ENCODE measurements around the gene ATP5PB.
A peak's percentile ranks its signal among the peaks of the same experiment; 100 is the strongest.

ATP5PB gene

DNA sequence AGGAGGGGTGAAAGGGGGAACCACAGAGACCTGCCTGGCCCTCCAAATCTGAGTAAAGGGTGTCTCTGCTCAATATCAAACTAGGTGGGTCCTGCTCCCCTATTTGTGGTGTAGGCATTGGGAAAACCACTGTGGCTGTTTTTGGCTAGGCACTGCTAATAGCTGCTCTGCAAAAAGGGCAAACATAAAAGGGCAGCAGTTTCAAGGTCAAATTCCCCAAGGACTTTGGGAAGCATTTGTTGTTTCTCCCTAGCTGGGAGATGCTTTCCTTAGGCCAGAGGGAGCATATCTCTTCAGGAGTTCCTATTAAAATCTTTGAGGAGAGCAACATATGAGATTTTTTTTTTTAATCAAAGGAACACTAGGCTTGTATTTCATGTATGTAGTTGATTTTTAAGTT is 26.9 kb downstream of the ATP5PB start:
- DNase-seq: no peak

- peak; percentile 53 for DNase-seq
These were observed 27.6 kb downstream of the ATP5PB start for GRCh38 chr1:111476761-111477309.

DNA sequence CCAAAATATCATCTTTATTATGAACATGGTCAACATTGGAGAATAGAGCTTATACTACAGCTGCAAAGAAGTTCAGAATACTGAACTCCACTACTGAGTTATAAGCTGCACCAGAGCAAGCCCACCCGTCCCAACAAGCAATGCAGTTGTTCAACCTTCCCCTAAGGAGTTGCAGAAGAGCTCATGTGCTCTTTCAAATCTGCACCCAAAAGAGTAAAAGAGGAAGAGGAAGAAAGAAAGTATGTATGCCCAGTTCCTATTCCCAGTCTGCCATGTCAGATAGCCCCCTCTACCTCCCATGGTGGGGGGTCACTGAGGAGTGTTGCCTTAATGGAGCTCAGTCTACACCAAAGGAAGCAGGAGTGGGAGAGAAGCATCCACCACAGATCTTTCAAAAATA is 31.4 kb downstream of the ATP5PB start:
- DNase-seq: no peak

- DNase-seq: peak; percentile 72
These were observed 32.3 kb downstream of the ATP5PB start for GRCh38 chr1:111481387-111482221.

- no peak for DNase-seq
These were observed 33.9 kb downstream of the ATP5PB start for GRCh38 chr1:111483166-111483565.

DNA sequence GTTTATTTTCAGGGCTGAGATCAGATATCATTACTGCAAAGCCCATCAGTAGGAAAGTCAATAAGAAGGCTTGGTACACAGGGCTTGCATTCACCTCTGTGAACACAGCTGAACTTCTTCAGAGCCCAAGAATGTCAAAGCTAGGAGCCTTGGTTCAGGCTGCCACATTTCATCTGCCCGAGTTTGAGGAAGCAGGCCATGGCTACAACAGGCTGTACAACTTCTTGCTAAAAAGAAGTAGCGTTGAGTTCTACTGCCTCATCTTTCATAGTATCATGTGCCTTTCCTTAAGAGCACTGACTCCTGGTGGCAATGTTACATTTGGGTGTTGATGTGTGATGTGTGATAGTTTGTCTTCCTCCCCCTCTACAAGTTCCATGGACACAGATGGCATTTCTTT is 34.6 kb downstream of the ATP5PB start:
- no peak for DNase-seq

DNA sequence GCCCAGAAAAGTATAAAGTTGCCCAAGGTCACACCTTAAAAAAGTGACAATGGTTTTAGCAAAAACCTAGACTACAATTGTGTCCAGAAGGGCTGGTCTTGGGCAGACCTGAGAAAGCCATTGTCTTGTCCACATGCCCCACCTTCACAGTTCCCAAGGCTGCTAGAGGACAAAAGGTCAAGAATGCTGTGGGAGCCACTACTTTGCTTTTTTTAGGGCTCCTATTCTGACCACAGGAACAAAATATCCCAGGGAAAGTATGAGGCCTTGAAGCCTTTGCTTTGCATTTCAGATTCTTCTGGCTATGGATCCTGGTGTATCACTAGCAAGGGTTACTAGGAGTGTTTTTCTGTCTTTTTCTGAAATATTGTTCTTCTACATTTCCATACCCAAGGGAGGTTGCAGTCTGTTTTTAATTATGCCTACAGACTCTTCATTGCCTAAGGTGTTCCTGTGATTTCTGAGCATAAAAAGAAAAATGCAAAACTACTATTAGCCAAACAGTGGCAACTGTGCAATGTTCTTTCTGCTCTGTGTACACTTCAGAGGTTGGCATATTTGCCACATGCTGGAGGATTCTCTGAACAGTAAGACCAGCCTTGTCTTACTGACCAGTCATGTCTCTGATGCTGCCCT is 35.2 kb downstream of the ATP5PB start:
- no peak for DNase-seq

DNA sequence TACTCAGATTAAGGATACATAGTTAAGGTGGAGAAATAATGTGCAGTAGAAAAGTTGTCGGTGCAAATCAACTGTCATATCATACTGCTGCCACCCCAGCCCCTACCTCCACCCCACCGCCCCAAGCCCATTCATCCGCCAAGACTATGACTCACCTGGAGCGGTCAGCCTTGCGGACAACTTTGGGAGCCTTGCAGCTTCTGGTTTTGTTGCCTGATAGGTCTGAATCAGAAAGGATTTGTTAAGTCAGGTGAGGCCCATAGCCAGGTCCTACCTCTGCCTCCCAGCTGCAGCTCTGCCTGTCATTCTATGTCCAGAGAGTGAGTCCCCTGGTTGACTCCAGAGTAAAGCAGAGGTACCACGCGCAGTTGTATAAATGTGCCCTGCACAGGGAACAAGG is 37.2 kb downstream of the ATP5PB start:
- DNase-seq: no peak

DNA sequence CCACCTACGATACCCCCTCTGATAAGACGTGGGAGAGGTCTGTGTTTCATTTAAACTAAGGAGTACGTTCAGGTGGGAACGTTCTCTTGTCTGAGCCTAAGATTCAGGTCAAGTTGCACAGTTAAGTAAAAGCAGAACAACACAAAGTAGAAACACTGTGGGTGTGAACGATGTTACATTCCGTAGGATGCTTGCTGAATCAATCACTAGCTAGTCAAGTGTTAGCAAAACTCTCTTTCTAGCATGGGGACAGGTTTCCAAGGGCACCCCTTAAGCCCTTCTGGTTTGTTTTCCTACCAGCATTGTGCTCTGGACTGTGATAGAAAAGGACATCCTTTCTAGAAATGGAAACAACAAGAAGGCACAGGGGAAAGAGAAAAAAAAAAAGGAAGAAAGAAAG is 37.9 kb downstream of the ATP5PB start:
- no peak for DNase-seq

DNA sequence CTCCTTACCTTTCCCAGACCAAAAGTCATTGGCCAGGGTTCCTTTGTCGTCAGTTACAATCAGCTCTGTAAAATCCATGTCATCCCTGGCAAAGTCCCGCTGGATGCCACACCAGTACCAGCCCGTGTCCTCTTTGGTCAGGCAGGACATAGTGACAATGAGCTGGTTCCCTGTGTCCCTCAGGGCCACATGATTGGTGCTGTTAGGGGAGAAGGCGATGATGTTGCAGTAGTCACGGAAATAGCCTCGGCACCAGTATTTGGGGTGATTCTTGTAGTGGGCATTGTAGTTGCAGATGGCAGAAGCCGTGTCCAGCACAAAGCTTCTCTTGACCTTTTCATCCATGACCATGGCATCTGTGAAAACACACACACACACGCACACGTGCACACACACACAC is 39.4 kb downstream of the ATP5PB start:
- no peak for DNase-seq

DNA sequence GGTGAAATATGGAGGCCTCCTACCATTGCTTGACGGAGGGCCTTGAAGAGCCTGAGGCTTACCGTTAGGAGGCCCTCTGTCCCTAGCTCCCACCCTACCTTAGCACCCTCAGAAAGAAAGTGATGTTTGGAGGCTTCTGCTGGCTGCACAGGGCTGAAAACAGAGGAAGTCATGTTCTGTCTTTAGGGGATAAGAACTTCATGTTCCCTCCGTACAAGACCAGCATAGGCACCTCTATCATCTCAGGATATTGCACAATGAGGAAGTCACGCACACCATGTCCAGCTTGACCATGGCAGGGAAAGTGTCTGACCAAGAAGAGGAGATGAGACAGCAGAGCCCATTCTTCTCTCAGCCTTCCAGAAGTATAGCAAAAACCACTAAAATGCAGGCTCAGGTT is 40.3 kb downstream of the ATP5PB start:
- DNase-seq: no peak

- DNase-seq: no peak
These were observed 41.0 kb downstream of the ATP5PB start for GRCh38 chr1:111490220-111490619.

- no peak for DNase-seq
These were observed 41.8 kb downstream of the ATP5PB start for GRCh38 chr1:111491070-111491469.

- DNase-seq: no peak
These were observed 47.1 kb downstream of the ATP5PB start for GRCh38 chr1:111496398-111496797.

GRCh38 chr1:111497592-111497991 is 48.3 kb downstream of the ATP5PB start:
- no peak for DNase-seq

GRCh38 chr1:111499026-111499785 is 49.9 kb downstream of the ATP5PB start:
- DNase-seq: no peak

DNA sequence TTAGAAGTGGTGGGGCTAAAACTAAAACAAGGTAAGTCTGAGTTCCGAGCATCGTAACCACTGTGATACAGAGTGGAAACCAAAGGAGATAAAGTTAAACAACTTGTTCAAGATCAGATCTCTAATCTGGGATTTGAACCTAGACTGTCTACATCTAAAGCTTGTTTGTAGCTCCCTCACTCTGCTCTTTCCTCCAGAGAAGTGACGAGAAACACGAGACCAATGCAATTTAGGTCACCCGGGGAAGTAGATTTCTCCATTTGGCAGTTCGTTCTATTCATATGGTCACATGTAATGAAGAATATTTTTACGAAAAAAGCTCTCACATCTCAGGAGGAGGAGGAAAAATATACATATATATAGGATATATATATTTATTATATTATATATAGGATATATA is 52.4 kb downstream of the ATP5PB start:
- DNase-seq: no peak

GRCh38 chr1:111503585-111504060 is 54.4 kb downstream of the ATP5PB start, which contains the start of the genes ADORA3 and TMIGD3:
Gene ADORA3, minus strand, starts transcription at chr1:111503633. Its CDS starts 279 bp downstream, at chr1:111503354.
Gene TMIGD3, minus strand, starts transcription at chr1:111503633. Its CDS starts 279 bp downstream, at chr1:111503354.
- DNase-seq: no peak

- no peak for DNase-seq
These were observed 54.8 kb downstream of the ATP5PB start for GRCh38 chr1:111504097-111504496.

DNA sequence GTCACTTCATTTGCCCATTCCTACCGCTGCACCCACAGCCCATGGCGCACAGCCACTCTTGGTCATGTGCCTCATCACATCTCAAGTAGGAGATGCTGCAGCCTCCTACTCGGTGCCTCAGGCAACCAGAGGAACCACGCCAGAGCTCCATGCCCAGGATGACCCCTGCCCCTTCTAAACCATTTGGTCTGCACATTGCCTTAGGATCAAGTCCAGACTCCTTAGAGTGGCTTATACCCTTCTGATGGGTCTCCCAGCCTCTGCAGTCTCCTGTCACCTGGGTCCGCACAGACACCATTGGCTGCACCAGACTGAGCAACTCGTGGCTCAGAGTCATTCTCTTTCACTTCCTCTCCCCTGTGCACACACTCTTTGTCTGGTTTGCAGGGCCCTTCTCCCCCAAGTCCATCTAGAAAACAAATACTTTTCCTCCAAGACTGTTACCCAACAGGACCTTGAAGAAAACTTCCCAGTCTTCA is 56.4 kb downstream of the ATP5PB start:
- peak; percentile 37 for DNase-seq

GRCh38 chr1:111506561-111506960 is 57.3 kb downstream of the ATP5PB start:
- DNase-seq: no peak

DNA sequence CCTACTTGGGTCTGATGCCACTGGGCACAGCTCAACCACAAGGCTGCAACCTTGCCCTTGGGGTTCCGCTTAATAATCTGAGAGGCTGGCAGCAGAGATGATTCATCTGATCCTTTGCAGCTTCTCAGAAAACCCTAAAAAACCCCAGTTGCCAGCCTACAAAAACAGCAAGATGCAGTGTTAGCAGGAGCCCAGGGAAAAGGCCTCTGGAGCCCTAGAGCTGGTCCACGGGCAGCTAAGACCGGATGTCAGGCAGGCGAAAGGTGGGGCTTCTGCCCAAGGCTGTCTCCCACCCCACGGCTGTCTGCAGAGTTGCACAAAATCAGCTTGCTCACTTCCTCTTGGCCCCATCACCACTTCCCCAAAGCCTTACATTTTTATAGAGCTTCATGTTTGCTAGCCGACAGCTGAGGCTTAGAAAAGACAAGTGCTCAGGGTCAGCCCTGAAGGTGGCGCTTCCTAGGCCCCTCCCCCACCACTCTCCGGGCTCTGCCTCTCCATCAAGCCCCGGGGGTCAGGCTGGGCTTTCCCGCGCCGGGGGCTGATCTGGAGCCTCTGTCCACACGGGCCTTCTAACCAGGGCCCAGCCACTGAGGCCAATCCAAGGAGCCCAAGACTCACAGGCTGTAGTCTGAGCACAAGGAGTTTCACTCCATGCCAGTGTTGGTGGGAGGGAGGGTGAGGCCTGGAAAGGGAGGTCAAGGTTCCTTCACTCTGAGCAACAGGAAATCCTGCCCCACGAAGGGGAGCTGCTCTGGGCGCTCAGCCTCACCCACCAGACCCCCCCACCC is 58.3 kb downstream of the ATP5PB start:
- DNase-seq: peak; percentile 67

Data from stimulated activated CD4-positive, alpha-beta T cell treated with anti-CD3 and anti-CD28 coated beads, Interleukin-15, amount 100 ng/mL, for 24 hours (primary cell).